ENCODE results near the gene DMRTC2.

The DMRTC2 gene

DNA sequence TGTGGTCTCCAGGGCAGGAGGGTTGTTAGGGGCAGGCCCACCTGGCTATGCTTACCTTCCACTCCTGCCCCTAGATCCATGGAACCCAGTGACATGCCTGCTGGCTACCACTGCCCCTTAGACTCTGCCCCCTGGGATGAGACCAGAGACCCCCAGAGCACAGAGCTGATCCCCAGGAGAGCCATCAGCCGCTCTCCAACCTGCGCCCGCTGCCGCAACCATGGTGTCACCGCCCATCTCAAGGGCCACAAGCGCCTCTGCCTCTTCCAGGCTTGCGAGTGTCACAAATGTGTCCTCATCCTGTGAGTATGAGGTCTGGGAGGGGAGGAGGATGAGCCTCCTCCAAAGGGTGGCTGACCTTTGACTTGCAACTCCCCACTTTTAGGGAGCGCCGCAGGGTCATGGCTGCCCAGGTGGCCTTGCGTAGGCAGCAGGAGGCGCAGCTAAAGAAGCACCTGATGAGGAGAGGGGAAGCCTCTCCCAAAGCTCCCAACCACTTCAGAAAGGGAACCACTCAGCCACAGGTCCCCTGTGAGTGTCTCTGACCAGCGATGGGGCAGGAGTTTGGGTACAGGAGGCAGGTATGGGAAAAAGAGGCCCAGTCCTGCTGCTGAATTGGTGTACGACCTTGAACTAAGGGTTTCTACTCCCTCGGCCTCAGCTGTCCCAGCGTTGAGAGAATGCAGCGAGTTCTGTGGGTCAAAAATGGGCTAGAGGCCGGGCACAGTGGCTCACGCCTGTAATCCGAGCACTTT is 2.7 kb downstream of the DMRTC2 start:
- no peak for DNase-seq (ENCODE audit: low read depth)

- no peak for DNase-seq (ENCODE audit: low read depth)
Observed at GRCh38 chr19:41848666-41849065, 3.8 kb downstream of the DMRTC2 start.

- DNase-seq (ENCODE audit: low read depth): no peak
Observed at GRCh38 chr19:41849067-41849466, 4.2 kb downstream of the DMRTC2 start.

DNA sequence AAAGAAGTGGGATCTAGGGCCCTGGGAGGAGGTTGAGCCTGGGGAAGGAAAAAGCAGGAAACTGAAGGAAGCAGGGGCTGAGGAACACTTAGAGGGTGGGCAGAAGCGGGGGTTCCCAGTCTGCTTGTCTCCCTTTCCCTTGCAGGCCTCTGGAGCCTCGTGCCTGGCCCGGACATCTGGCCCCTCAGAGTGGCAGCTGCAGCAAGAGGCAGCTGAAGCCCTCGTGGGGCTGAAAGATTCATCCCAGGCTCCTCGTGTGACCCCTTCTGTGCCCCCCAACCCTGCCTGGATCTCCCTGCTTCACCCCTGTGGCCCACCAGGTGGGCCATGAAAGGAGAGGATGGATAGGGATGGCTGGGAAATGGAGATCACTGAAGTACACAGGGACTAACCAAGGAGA is 5.5 kb downstream of the DMRTC2 start:
- DNase-seq (ENCODE audit: low read depth): no peak

- no peak for DNase-seq (ENCODE audit: low read depth)
Observed at GRCh38 chr19:41851456-41851855, 6.6 kb downstream of the DMRTC2 start.

DNA sequence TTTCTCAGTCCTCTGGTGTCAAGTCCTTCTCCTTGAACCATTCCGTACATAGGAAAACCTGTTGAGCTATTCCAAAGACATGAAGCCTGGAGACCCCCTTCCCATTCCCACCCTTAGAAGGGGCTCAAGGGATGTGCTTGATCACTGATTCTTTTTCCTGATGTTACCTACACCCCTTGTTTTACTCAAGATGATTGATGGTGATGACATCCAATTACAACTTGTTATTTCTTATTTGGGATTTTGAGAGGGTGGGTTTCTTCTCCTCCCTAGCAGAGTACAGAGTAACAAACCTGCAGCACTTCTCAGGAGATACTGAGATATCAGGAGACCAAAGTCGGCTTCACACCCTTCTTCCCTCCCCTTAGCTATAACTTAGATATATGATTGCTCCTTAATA is 8.5 kb downstream of the DMRTC2 start:
- no peak for DNase-seq (ENCODE audit: low read depth)

DNA sequence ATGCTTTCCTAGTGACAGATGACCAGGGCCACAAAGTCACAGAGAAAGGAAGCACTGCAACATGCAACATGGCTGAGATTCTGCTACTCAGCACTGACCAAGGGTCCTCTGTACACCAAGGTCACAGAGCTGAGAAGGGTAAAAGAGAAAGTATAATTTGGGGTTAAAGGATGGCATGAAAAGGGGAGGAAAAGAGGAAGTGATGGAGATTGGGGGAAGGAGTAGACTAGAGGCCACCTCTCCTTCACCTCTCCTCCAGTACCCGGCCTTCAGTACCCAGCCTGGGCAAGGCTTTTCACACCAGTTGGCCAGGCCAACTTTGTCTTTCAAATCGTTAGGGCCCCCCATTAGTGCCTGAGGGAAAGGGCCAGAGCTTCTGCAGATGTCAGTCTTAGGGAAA is 8.9 kb downstream of the DMRTC2 start:
- DNase-seq (ENCODE audit: low read depth): no peak

DNA sequence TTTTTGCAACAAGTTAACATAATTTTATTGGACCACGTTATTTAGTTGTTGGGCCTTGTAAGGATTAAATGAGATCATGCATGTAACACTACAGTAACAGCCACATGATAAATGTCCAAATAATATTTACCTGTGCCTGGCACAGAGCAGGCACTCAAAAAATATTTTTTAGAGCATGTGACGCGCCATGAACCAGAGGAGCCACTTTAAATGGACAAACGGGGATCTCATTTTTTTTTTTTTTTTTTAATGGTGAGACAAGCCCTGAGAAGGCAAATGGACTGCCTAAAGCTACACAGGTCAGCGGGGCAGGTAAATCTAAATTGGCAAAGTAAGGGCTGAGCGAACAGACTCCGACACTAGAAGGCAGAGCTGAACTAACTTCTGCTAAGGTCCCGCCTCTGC is 14.4 kb downstream of the DMRTC2 start:
- DNase-seq (ENCODE audit: low read depth): no peak

DNA sequence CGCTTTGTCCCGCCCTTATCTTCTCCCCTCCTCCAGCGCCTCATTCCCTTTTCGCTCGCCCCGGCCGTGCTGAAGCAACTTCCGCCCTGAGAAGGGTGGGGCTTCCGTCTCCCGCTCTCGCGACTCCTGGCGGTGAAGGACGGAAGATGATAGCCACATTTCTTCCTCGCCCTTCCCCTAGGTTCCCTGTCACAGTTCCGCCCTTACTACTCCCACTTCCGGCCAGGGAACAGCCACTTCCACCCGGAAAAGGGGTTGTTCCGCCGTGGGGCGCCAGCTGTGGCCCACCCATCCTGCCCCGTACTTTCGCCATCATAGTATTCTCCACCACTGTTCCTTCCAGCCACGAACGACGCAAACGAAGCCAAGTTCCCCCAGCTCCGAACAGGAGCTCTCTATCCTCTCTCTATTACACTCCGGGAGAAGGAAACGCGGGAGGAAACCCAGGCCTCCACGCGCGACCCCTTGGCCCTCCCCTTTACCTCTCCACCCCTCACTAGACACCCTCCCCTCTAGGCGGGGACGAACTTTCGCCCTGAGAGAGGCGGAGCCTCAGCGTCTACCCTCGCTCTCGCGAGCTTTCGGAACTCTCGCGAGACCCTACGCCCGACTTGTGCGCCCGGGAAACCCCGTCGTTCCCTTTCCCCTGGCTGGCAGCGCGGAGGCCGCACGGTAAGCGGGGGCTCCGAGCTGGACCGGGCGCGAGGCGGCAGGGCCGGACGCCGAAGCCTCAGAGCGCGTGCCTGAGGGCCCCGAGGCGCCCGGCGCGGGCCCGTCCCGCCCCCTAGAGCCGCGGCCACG is 15.0 kb downstream of the DMRTC2 start, which contains the start of gene RPS19:
TSS of gene RPS19 (plus strand) at position 638 of the 801 bp plus-strand sequence. CDS start 520 bp downstream, outside the sequence.
- DNase-seq (ENCODE audit: low read depth): peak; percentile 95

DNA sequence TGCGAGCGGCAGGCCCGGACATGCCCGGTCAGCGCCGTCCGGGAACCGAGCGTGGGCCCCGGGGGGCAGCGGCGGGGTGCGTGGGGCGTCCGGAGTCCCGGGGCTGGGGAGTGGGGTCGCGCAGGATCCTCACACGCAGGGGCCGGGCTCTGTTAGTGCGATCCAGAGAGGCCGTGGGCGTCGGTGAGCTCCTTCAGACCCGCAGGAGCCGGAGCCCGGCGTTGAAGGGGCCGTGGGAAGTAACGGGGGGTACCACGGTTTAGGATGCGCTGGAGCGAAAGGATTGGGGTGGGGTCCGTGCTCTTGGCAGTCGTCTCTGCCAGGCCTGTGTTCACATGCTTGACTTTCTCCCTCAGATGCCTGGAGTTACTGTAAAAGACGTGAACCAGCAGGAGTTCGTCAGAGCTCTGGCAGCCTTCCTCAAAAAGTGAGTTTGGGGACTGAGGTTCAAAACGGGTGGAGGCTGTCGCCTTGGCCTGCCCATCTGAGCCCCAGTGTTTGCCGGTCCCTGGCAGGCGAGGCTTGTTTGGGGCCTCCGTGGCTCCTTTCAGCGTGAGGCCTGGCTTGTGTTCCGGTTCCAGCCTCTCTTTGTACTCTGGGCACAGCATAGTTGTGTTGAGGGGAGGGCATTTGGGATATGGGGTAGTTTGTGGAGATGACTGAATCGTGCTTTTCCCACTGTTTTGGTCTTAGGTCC is 15.7 kb downstream of the DMRTC2 start:
- no peak for DNase-seq (ENCODE audit: low read depth)

GRCh38 chr19:41861116-41861768 is 16.4 kb downstream of the DMRTC2 start:
- DNase-seq (ENCODE audit: low read depth): no peak

DNA sequence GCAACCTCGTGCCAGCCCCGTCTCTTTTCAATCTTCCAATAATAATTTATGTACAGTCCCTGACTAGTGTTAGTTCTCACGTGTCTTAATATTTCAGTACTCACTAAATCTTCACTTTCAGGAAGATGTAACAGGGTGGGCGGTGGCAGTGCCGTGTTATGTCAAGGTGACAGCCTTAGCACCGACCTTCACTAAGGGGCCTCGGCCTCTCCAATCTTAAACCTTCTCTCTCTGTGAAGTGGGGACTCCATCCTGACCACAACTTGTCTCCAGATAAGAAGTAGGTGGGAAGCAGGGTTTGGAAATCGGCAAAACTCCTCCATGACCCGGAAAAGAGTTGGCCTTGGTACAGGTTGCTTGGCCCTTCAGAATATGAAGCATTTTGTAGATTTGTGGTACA is 17.0 kb downstream of the DMRTC2 start:
- no peak for DNase-seq (ENCODE audit: low read depth)

DNA sequence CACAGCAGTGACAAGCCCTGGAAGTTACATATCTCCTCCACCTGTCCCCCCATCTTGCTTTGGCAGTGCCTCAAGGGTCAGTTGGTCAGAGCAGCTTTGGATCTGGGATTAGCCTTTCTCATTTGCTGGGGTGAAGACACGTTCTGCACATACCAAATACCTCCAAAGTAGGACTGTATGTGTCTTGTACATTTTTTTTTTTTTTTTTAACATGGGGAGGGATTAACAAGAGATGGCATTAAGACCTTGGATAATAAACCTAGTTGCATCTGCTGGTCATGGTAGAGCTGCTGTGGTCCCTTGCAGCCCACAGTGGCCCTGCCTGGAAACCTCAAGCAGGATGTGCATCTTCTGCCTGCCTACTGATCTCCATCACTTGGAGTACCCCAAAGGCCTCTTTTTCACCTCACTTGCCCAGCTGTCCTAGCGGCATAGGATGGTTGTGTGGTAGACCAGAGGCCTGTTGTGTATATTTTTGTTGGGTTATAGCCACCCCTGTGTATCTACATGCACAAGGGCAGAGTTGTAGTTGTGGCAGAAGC is 17.7 kb downstream of the DMRTC2 start:
- no peak for DNase-seq (ENCODE audit: low read depth)

DNA sequence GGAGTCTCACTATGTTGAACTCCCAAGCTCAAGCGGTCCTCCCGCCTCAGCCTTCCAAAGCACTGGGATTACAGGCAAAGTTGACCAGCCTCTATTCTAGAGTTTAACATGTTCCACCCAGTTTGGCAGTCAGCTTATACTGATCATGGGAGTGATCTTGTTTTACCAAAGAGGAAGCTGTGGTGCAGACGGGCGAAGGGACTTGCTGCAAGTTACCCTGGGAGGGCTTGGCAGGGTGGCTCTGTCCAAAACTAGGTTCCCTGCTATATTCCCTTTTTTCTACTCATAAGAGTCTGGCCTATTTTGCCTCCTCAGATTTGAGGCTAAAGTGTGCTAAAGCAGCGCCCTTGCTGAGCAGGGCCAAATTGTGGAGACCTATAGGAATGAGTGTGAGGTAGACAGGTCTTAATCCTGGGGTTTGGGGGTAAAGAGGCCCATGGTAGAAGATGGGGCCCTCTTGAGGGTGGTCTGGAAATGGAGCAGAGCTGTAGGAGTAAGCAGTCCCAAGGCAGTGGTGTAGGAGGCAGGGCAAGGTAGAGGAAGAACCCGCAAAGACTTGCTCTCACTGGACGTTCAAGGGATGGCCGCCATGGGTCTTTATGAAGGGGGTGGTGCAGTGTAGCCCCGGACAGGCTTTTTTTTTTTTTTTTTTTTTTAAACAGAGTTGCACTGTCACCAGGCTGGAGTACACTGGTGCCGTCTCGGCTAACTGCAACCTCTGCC is 18.5 kb downstream of the DMRTC2 start:
- DNase-seq (ENCODE audit: low read depth): no peak

- DNase-seq (ENCODE audit: low read depth): no peak
Observed at GRCh38 chr19:41864374-41864773, 19.5 kb downstream of the DMRTC2 start.

DNA sequence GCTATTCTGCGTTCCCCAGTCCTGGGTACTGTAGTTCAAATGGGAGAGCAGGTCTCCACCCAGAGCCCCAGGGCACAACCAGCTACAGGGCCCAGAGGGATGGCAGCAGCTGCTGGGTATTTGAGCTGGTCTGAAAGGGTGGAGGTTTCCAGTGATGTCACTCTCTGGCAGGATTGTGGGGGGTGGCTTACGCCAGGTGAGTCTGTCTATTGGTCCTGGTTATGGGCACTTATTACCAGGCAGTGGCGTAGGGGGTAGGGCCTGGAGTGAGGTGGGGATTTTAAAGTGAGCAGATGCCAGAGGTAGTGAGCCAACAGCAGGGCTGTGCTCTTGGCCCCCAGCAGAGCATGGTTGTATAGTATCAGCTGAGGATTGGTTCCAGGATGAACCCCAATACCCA is 21.4 kb downstream of the DMRTC2 start:
- DNase-seq (ENCODE audit: low read depth): no peak

DNA sequence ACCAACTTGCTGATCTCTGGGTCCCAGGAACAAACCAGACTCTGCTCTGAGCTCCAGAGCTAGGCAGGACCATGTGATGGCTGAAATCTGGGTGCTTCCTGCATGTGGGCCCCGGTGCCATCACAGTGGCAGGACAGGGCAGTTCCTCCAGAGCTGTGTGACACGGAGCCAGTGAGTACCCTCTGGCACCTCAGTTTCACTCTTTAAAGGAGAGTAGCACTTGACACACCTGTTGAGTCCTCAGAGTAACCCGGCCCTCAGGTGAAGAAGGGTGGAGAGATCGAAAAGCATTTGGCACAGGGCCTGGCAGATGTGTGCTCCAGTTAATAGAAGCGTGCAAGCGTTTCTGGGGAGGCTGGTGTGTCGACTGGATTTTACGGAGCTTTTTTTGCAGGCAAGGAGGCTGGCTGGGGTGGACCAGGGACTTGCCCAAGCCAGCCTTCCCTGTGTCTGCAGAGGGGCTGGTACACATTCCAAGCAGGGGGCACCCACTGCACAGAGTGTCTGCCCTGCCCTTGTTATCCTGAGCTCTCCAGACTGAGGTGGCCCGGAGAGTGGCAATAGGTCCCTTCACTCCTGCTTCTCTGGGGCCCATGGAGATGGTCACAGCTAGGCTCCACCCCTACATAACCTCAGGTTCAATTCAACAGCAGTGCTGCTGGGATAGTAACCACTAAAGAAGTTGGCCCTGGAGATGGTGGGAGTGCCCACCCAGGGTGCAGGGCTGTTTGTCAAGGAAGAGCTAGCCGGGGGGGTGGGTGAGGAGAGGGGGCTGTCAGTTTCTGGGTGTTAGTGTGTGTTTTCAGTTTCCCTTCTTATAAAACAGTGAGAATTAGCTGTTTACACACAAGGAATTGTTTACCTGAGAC is 23.5 kb downstream of the DMRTC2 start:
- DNase-seq (ENCODE audit: low read depth): no peak

DNA sequence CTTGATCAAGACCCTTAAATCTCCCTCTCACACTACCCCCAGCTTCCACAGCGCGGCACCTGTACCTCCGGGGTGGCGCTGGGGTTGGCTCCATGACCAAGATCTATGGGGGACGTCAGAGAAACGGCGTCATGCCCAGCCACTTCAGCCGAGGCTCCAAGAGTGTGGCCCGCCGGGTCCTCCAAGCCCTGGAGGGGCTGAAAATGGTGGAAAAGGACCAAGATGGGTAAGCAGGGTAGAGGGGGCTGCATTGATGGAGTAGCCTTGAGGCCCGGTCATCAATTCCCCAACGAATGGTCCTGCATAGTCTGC is 24.1 kb downstream of the DMRTC2 start:
- no peak for DNase-seq (ENCODE audit: low read depth)

GRCh38 chr19:41869374-41869955 is 24.6 kb downstream of the DMRTC2 start:
- no peak for DNase-seq (ENCODE audit: low read depth)

- DNase-seq (ENCODE audit: low read depth): no peak
Observed at GRCh38 chr19:41870401-41870873, 25.6 kb downstream of the DMRTC2 start.
